HG03095 (cell line): ENCODE data around the gene HECTD2.
"Not testable (repeated sequence)": the region's sequence is repeated elsewhere in the genome, so short reads cannot be mapped to it uniquely, and the experiment has no call there.

Experiments used
- ATAC-seq: cut with Tn5 transposase; IDR thresholded peaks from one replicate; pipeline ENCODE4 v1.9.1; 2021; ENCODE audit warnings: moderate library complexity; ENCODE audit not compliant: unreplicated experiment

HECTD2 gene

GRCh38 chr10:91409869-91410637 is at the start of gene HECTD2:
HECTD2 (plus strand) TSS chr10:91410344; CDS start chr10:91410439, 95 bp downstream.
- peak; percentile 88 for ATAC-seq

GRCh38 chr10:91360461-91360860 is 49.7 kb upstream of the HECTD2 start:
- no peak for ATAC-seq

- ATAC-seq: not testable (repeated sequence)
These were observed 44.6 kb upstream of the HECTD2 start for GRCh38 chr10:91365519-91365918.

- no peak for ATAC-seq
These were observed 43.4 kb upstream of the HECTD2 start for GRCh38 chr10:91366704-91367103.

- no peak for ATAC-seq
These were observed 43.0 kb upstream of the HECTD2 start for GRCh38 chr10:91367127-91367531.

- ATAC-seq: no peak
These were observed 42.6 kb upstream of the HECTD2 start for GRCh38 chr10:91367558-91367957.

GRCh38 chr10:91369978-91370589 is 40.1 kb upstream of the HECTD2 start:
- ATAC-seq: not testable (repeated sequence)

GRCh38 chr10:91374052-91374451 is 36.1 kb upstream of the HECTD2 start:
- ATAC-seq: no peak

GRCh38 chr10:91378061-91378460 is 32.1 kb upstream of the HECTD2 start:
- ATAC-seq: no peak

GRCh38 chr10:91380873-91381256 is 29.3 kb upstream of the HECTD2 start:
- no peak for ATAC-seq

GRCh38 chr10:91381257-91381891 is 28.8 kb upstream of the HECTD2 start:
- no peak for ATAC-seq

- no peak for ATAC-seq
These were observed 24.6 kb upstream of the HECTD2 start for GRCh38 chr10:91385306-91386085.

- ATAC-seq: peak; percentile 92
These were observed 20.3 kb upstream of the HECTD2 start for GRCh38 chr10:91389636-91390512.

GRCh38 chr10:91390513-91390825 is 19.7 kb upstream of the HECTD2 start:
- ATAC-seq: not testable (repeated sequence)

GRCh38 chr10:91391920-91392319 is 18.2 kb upstream of the HECTD2 start:
- no peak for ATAC-seq

- ATAC-seq: no peak
These were observed 3.8 kb upstream of the HECTD2 start for GRCh38 chr10:91406322-91406721.

- peak; percentile 31 for ATAC-seq
These were observed 875 bp upstream of the HECTD2 start for GRCh38 chr10:91409069-91409868.

GRCh38 chr10:91410638-91411371 is 661 bp downstream of the HECTD2 start:
- no peak for ATAC-seq

GRCh38 chr10:91411621-91412020 is 1.5 kb downstream of the HECTD2 start:
- no peak for ATAC-seq
